WERI-Rb-1 (cell line): Measurements from ENCODE around the gene NEAT1.

Source experiments
- DNase-seq: peaks from one replicate; pipeline ENCODE4 v3.0.0-alpha.2; 2020
- H3K27ac ChIP-seq: fragments of 250-450 bp; sonication (Bioruptor Pico); 2 replicates; pipeline ENCODE4 v1.5.1; 2020; ENCODE audit warnings: mild to moderate bottlenecking, moderate library complexity
- H3K27me3 ChIP-seq: fragments of 250-450 bp; sonication (Bioruptor Pico); 2 replicates; pipeline ENCODE4 v1.5.1; 2021; ENCODE audit warnings: mild to moderate bottlenecking, low read depth, moderate library complexity; ENCODE audit not compliant: insufficient read depth, severe bottlenecking
- H3K36me3 ChIP-seq: fragments of 250-450 bp; sonication (Bioruptor Pico); 2 replicates; pipeline ENCODE4 v1.5.1; 2020; ENCODE audit warnings: mild to moderate bottlenecking, moderate library complexity
- H3K4me3 ChIP-seq: 2 replicates; pipeline ENCODE4 v1.5.1; 2011; ENCODE audit warnings: low read depth, mild to moderate bottlenecking, control low read depth, low read length
- H3K9me3 ChIP-seq: fragments of 250-450 bp; sonication (Bioruptor Pico); 2 replicates; pipeline ENCODE4 v1.5.1; 2021; ENCODE audit warnings: mild to moderate bottlenecking, moderate library complexity; ENCODE audit not compliant: severe bottlenecking
- CTCF ChIP-seq: IDR thresholded peaks from 2 replicates; pipeline ENCODE4 v1.5.1; 2011; ENCODE audit warnings: low read depth, mild to moderate bottlenecking, control low read depth, inconsistent platforms, low read length

Gene NEAT1

GRCh38 chr11:65439331-65440181 is 17.0 kb downstream of the NEAT1 start:
- Histone ChIP-seq H3K4me3 (no peak overlapping the region), H3K27me3 (no peaks in the 10 kb centered on the region), H3K27ac (no peak overlapping the region), H3K36me3 (no peaks in the 10 kb centered on the region), H3K9me3 (no peaks in the 10 kb centered on the region)
- DNase-seq, result no peak
- TF ChIP-seq CTCF, result no peak

- Histone ChIP-seq H3K27me3 (no peaks in the 10 kb centered on the region), H3K27ac (no peak overlapping the region), H3K9me3 (no peaks in the 10 kb centered on the region), H3K4me3 (no peak overlapping the region), H3K36me3 (no peaks in the 10 kb centered on the region)
- DNase-seq, result no peak
- no peak for TF ChIP-seq CTCF
Measured at GRCh38 chr11:65440831-65441499, 18.4 kb downstream of the NEAT1 start.

GRCh38 chr11:65442842-65443331 is 20.3 kb downstream of the NEAT1 start:
- no peaks in the 10 kb centered on the region for H3K36me3 ChIP-seq
- no peak for TF ChIP-seq CTCF

GRCh38 chr11:65444314-65445051 is 21.9 kb downstream of the NEAT1 start:
- TF ChIP-seq CTCF, result no peak
- Histone ChIP-seq H3K4me3 (no peak overlapping the region), H3K27ac (no peak overlapping the region; the same call in 1 of the 2 replicates), H3K36me3 (no peaks in the 10 kb centered on the region), H3K9me3 (no peaks in the 10 kb centered on the region), H3K27me3 (no peaks in the 10 kb centered on the region)
- no peak for DNase-seq

More at GRCh38 chr11:65442842-65443331, 20.3 kb downstream of the NEAT1 start:
- Histone ChIP-seq H3K27ac (no peak overlapping the region), H3K4me3 (no peak overlapping the region), H3K9me3 (no peaks in the 10 kb centered on the region), H3K27me3 (no peaks in the 10 kb centered on the region)
- no peak for DNase-seq

- Histone ChIP-seq H3K27me3 (no peaks in the 10 kb centered on the region), H3K27ac (no peak overlapping the region), H3K9me3 (peaks cover 2% of the 10 kb centered on the region), H3K36me3 (no peaks in the 10 kb centered on the region), H3K4me3 (no peak overlapping the region)
- no peak for DNase-seq
- TF ChIP-seq CTCF, result no peak
Measured at GRCh38 chr11:65445101-65445603, 22.6 kb downstream of the NEAT1 start.
